Caco-2 (cell line): ENCODE data around the gene DHCR24. TPM values are rescaled to one million over a fixed set of nuclear protein-coding genes. Genes with fewer than 3 reads are reported as not detected.

ENCODE experiments used
- BruUV-seq: library from RNA; stranded (reverse); fragments of 400-500 nt; replicated peaks from 2 replicates; lab custom pipeline; 2021; lab: Mats Ljungman, UMichigan
- CTCF ChIA-PET: fragments of 300-600 bp; sonication (Branson Sonifier 250); formaldehyde crosslinking; loops from one replicate; lab custom pipeline; 2022; ENCODE audit warnings: antibody characterized with exemption; lab: Charles Lee
- POLR2A ChIA-PET: fragments of 300-600 bp; sonication (Branson Sonifier 250); formaldehyde crosslinking; loops from one replicate; lab custom pipeline; 2022; ENCODE audit warnings: antibody characterized with exemption; lab: Charles Lee
- DNase-seq, 2 experiments: peaks; one replicate each; pipeline versions ENCODE4 v3.0.0 to v3.0.0-alpha.2; 2020 to 2022
- H3K27me3 ChIP-seq: replicated peaks from 2 replicates; pipeline ENCODE4 v1.6.0; 2011; ENCODE audit warnings: low read length; ENCODE audit not compliant: control insufficient read depth, insufficient read depth
- H3K36me3 ChIP-seq: 2 replicates; pipeline ENCODE4 v1.5.1; 2011; ENCODE audit warnings: low read length; ENCODE audit not compliant: control insufficient read depth, insufficient read depth
- H3K4me1 ChIP-seq: fragments of 250-450 bp; sonication (Bioruptor Pico); 2 replicates; pipeline ENCODE4 v1.5.1; 2020; ENCODE audit warnings: mild to moderate bottlenecking
- H3K4me3 ChIP-seq: 2 replicates; pipeline ENCODE4 v1.5.1; 2011; ENCODE audit warnings: low read depth, mild to moderate bottlenecking, control low read depth, low read length
- H3K9me3 ChIP-seq: fragments of 250-450 bp; sonication (Bioruptor Pico); 2 replicates; pipeline ENCODE4 v1.5.1; 2020; ENCODE audit warnings: mild to moderate bottlenecking, moderate library complexity
- H3K27ac Mint-ChIP-seq: one replicate; pipeline ENCODE4 v1.8.0; 2022; ENCODE audit warnings: mixed read lengths; ENCODE audit not compliant: unreplicated experiment
- H3K27me3 Mint-ChIP-seq: one replicate; pipeline ENCODE4 v1.8.0; 2022; ENCODE audit warnings: mixed read lengths; ENCODE audit not compliant: insufficient read depth, unreplicated experiment
- H3K36me3 Mint-ChIP-seq: one replicate; pipeline ENCODE4 v1.8.0; 2022; ENCODE audit warnings: mild to moderate bottlenecking, mixed read lengths; ENCODE audit not compliant: insufficient read depth, unreplicated experiment
- H3K4me1 Mint-ChIP-seq: one replicate; pipeline ENCODE4 v1.8.0; 2022; ENCODE audit warnings: low read depth, mixed read lengths; ENCODE audit not compliant: unreplicated experiment
- H3K4me3 Mint-ChIP-seq: one replicate; pipeline ENCODE4 v1.8.0; 2022; ENCODE audit warnings: mild to moderate bottlenecking, moderate library complexity, mixed read lengths; ENCODE audit not compliant: unreplicated experiment
- H3K9me3 Mint-ChIP-seq: one replicate; pipeline ENCODE4 v1.8.0; 2022; ENCODE audit warnings: mixed read lengths; ENCODE audit not compliant: unreplicated experiment
- CTCF ChIP-seq, 2 experiments: fragments of 200-600 bp in 1 of 2; IDR thresholded peaks; 1 replicate in 1 of 2; 2 replicates in 1 of 2; pipeline versions ENCODE4 v1.5.1 to v1.8.0; 2011 to 2022; ENCODE audit warnings: antibody characterized with exemption in 1 of 2, control low read depth in 1 of 2, inconsistent platforms in 1 of 2, low read depth in 1 of 2, low read length in 1 of 2, mild to moderate bottlenecking in 1 of 2, moderate library complexity in 1 of 2; ENCODE audit not compliant: insufficient read depth in 1 of 2, severe bottlenecking in 1 of 2, unreplicated experiment in 1 of 2
- intact Hi-C: fragments of 100-400 bp; cut with micrococcal nuclease; formaldehyde crosslinking; loops from one replicate; pipeline ENCODE4 v1.10.0; 2022; ENCODE audit not compliant: unreplicated experiment
- total RNA-seq: library from RNA; stranded (reverse); gene quantifications from 2 replicates; pipeline ENCODE4 v1.2.3, GENCODE V29; 2022

DHCR24 gene
- total RNA-seq, 1 experiment from 2014 or later, result 522 TPM

GRCh38 chr1:54814126-54814498 lies 72.9 kb downstream of the DHCR24 start:
- no peaks in the 10 kb centered on the region for H3K9me3 ChIP-seq
- no peaks in the 10 kb centered on the region for H3K27me3 Mint-ChIP-seq
- DNase-seq, result no peak
- no TSS peak for BruUV-seq
- CTCF ChIA-PET, result no interaction called here
- H3K4me1 ChIP-seq, result no peaks in the 10 kb centered on the region
- POLR2A ChIA-PET, result no interaction called here
- no peaks in the 10 kb centered on the region for H3K36me3 Mint-ChIP-seq
- no peak overlapping the region for H3K27ac Mint-ChIP-seq
- intact Hi-C loops, result no loop called here
- H3K9me3 Mint-ChIP-seq, result no peaks in the 10 kb centered on the region
- peaks cover 6% of the 10 kb centered on the region for H3K4me1 Mint-ChIP-seq
- no peaks in the 10 kb centered on the region for H3K36me3 ChIP-seq
- no peaks in the 10 kb centered on the region for H3K27me3 ChIP-seq
- no peak overlapping the region for H3K4me3 ChIP-seq
- H3K4me3 Mint-ChIP-seq, result no peak overlapping the region
- TF ChIP-seq CTCF (IDR thresholded peaks at IDR 0.05; ENCODE audit: insufficient read depth in 1 of 2, low read depth in 1 of 2, low read length in 1 of 2, severe bottlenecking in 1 of 2, unreplicated experiment in 1 of 2), result no peak

GRCh38 chr1:54813485-54814125 lies 73.4 kb downstream of the DHCR24 start:
- no peaks in the 10 kb centered on the region for H3K36me3 Mint-ChIP-seq
- no peaks in the 10 kb centered on the region for H3K27me3 Mint-ChIP-seq
- BruUV-seq, result no TSS peak
- Histone ChIP-seq H3K4me3 (no peak overlapping the region), H3K9me3 (no peaks in the 10 kb centered on the region), H3K36me3 (no peaks in the 10 kb centered on the region), H3K4me1 (no peaks in the 10 kb centered on the region), H3K27me3 (no peaks in the 10 kb centered on the region)
- no peaks in the 10 kb centered on the region for H3K9me3 Mint-ChIP-seq
- TF ChIP-seq CTCF (IDR thresholded peaks at IDR 0.05; ENCODE audit: insufficient read depth in 1 of 2, low read depth in 1 of 2, low read length in 1 of 2, severe bottlenecking in 1 of 2, unreplicated experiment in 1 of 2), result no peak
- ChIA-PET POLR2A (no interaction called here), CTCF (no interaction called here)
- intact Hi-C loops, result no loop called here
- no peak overlapping the region for H3K27ac Mint-ChIP-seq
- DNase-seq, result no peak
- no peak overlapping the region for H3K4me3 Mint-ChIP-seq
- H3K4me1 Mint-ChIP-seq, result peaks cover 6% of the 10 kb centered on the region

- no peak overlapping the region for H3K27ac Mint-ChIP-seq
- no peaks in the 10 kb centered on the region for H3K9me3 Mint-ChIP-seq
- intact Hi-C loops, result no loop called here
- H3K4me1 Mint-ChIP-seq, result peaks cover 6% of the 10 kb centered on the region
- CTCF ChIA-PET, result no interaction called here
- no peaks in the 10 kb centered on the region for H3K4me1 ChIP-seq
- no peaks in the 10 kb centered on the region for H3K36me3 Mint-ChIP-seq
- H3K27me3 ChIP-seq, result no peaks in the 10 kb centered on the region
- DNase-seq, result no peak
- no peak for TF ChIP-seq CTCF (IDR thresholded peaks at IDR 0.05; ENCODE audit: insufficient read depth in 1 of 2, low read depth in 1 of 2, low read length in 1 of 2, severe bottlenecking in 1 of 2, unreplicated experiment in 1 of 2)
- H3K36me3 ChIP-seq, result no peaks in the 10 kb centered on the region
- POLR2A ChIA-PET, result no interaction called here
- H3K4me3 ChIP-seq, result no peak overlapping the region
- no peaks in the 10 kb centered on the region for H3K27me3 Mint-ChIP-seq
- no peaks in the 10 kb centered on the region for H3K9me3 ChIP-seq
- no TSS peak for BruUV-seq
- no peak overlapping the region for H3K4me3 Mint-ChIP-seq
Observed at GRCh38 chr1:54812801-54813484, 74.1 kb downstream of the DHCR24 start.
